Activated CD4-positive, alpha-beta T cell treated with anti-CD3 and anti-CD28 coated beads for 36 hours (primary cell): Measurements from ENCODE around the gene CTIF. TPM values are rescaled to one million over a fixed set of nuclear protein-coding genes. Genes with fewer than 3 reads are reported as not detected.

Source experiments
- ATAC-seq: fragments of 200-7000 bp; cut with Tn5 transposase; one replicate; pipeline ENCODE4 v1.10.0; 2021; ENCODE audit warnings: mild to moderate bottlenecking, moderate library complexity
- CTCF ChIA-PET: fragments of 350-600 bp; sonication (Branson Sonifier 250); formaldehyde crosslinking; loops from one replicate; lab custom pipeline; 2021; ENCODE audit warnings: antibody characterized with exemption; lab: Charles Lee
- POLR2A ChIA-PET: fragments of 350-600 bp; sonication (Branson Sonifier 250); formaldehyde crosslinking; loops from one replicate; lab custom pipeline; 2021; ENCODE audit warnings: antibody characterized with exemption, inconsistent platforms; lab: Charles Lee
- DNase-seq: peaks from one replicate; pipeline ENCODE4 v3.0.0-alpha.2; 2020
- H3K27ac Mint-ChIP-seq: one replicate; pipeline ENCODE4 v1.8.0; 2021; ENCODE audit warnings: mixed read lengths
- H3K27me3 Mint-ChIP-seq: one replicate; pipeline ENCODE4 v1.8.0; 2021; ENCODE audit warnings: mixed read lengths
- H3K36me3 Mint-ChIP-seq: one replicate; pipeline ENCODE4 v1.8.0; 2021; ENCODE audit warnings: low read depth, mixed read lengths
- H3K4me1 Mint-ChIP-seq: one replicate; pipeline ENCODE4 v1.8.0; 2021; ENCODE audit warnings: mixed read lengths
- H3K4me3 Mint-ChIP-seq: one replicate; pipeline ENCODE4 v1.8.0; 2021; ENCODE audit warnings: mild to moderate bottlenecking, moderate library complexity, mixed read lengths
- H3K9me3 Mint-ChIP-seq: one replicate; pipeline ENCODE4 v1.8.0; 2021; ENCODE audit warnings: low read depth, mixed read lengths
- intact Hi-C, 2 experiments: fragments of 100-400 bp; cut with DNase I in 1 of 2; cut with micrococcal nuclease in 1 of 2; formaldehyde crosslinking; loops; one replicate each; pipeline versions ENCODE4 v1.14.2 to v1.15.1; 2022 to 2024; cut with DNase I, micrococcal nuclease
- total RNA-seq, 2 experiments: library from RNA; stranded (reverse); gene quantifications; one replicate each; pipeline ENCODE4 v1.2.3, GENCODE V29; 2021

Gene CTIF
- total RNA-seq, 2 experiments from 2014 or later = 4.5 to 5.3 TPM

DNA sequence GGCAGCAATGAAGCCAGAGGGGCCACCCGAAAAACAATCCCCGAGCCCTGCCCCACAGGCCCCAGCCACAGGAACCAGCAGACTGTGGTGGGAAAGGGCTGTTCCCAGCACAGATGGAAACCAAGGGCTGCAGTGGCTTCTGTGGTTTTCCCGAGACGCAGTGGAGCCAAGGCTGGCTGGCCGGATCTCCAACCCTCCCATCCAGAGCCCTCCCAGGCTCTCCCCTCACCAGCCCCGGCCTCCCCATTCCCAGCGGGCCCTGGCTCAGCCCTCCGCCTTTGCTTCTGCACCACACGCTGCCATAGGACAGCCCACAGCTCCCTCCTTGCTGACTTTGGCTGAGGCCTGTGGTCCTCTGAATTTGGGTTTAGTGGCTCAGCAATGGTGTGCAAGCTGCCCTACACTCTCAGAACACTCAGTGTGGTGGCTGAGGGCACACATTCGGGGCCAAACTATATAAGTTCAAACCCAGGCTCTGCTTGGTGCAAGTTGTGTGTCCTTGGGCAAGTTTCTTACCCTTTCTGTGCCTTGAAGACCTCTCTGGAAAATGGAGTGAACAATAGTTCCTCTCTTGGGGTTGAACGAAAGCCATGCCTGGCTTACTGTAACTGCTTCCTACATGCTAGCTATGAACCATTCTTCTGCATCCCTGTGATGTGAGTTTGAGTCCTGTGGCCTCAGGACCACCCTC lies 211.8 kb downstream of the CTIF start:
- intact Hi-C loops = no loop called here
- H3K27me3 Mint-ChIP-seq = no peaks in the 10 kb centered on the region
- POLR2A ChIA-PET = no interaction called here

DNA sequence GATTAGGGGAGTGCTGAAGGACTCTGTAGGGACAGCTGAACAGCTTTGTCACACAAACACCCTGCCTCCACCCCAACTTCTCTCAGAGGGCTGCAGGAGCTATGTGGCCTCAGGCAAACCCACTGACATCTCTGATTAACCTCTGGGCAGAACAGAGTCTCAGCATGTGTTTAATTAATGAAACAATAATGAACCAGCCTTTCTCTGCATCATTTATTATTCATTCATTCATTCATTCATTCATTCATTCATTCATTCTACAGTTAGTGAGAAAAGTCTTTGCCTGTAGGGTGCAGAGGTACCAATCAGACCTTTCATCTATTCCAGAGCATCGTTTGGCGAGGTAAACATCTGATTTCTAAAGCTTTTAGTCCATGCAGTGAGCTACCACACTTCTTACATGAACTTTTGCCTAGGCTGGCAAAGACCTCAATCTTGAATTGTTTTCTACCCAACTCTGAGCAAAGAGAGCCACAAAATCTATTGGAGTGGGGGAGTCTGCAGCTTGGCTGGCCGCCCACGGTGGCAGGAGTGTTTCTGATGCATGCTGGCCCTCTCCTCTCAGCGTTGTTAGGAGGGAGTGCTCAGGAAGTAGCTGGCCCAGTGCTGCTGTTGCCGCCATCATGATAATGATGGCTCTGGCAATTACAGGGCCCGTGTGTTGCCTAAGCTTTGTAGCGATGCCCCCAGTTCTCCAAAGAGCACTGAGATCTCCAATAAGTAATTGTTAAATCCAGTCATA lies 213.1 kb downstream of the CTIF start:
- intact Hi-C loops = no loop called here
- no peak for DNase-seq
- no peaks in the 10 kb centered on the region for H3K36me3 Mint-ChIP-seq
- H3K27me3 Mint-ChIP-seq = no peaks in the 10 kb centered on the region
- no peak overlapping the region for H3K4me3 Mint-ChIP-seq
- ChIA-PET POLR2A (no interaction called here), CTCF (interaction anchor here (0.7 kb wide), 1 partner anchor 80 kb away, joined by 3 read pairs; no protein-coding TSS in a partner anchor)
- H3K9me3 Mint-ChIP-seq = no peaks in the 10 kb centered on the region
- H3K27ac Mint-ChIP-seq = no peak overlapping the region
- no peaks in the 10 kb centered on the region for H3K4me1 Mint-ChIP-seq
- no peak for ATAC-seq

More for the DNA sequence above, 211.8 kb downstream of the CTIF start:
- H3K9me3 Mint-ChIP-seq = no peaks in the 10 kb centered on the region
- CTCF ChIA-PET = no interaction called here
- H3K27ac Mint-ChIP-seq = no peak overlapping the region
- ATAC-seq (no peak), DNase-seq (no peak)
- H3K4me3 Mint-ChIP-seq = no peak overlapping the region
- H3K4me1 Mint-ChIP-seq = no peaks in the 10 kb centered on the region
- H3K36me3 Mint-ChIP-seq = no peaks in the 10 kb centered on the region

- ATAC-seq (no peak), DNase-seq (no peak)
- H3K4me3 Mint-ChIP-seq = no peak overlapping the region
- intact Hi-C loops = no loop called here
- no peaks in the 10 kb centered on the region for H3K27me3 Mint-ChIP-seq
- CTCF ChIA-PET = interaction anchor here (0.7 kb wide), 1 partner anchor 80 kb away, joined by 3 read pairs; no protein-coding TSS in a partner anchor
- H3K36me3 Mint-ChIP-seq = no peaks in the 10 kb centered on the region
- no peaks in the 10 kb centered on the region for H3K9me3 Mint-ChIP-seq
- POLR2A ChIA-PET = no interaction called here
- H3K27ac Mint-ChIP-seq = no peak overlapping the region
- no peaks in the 10 kb centered on the region for H3K4me1 Mint-ChIP-seq
These were observed 213.6 kb downstream of the CTIF start for GRCh38 chr18:48752478-48752877.

- Mint-ChIP-seq H3K27ac (no peak overlapping the region), H3K36me3 (no peaks in the 10 kb centered on the region), H3K27me3 (no peaks in the 10 kb centered on the region), H3K9me3 (no peaks in the 10 kb centered on the region), H3K4me1 (no peaks in the 10 kb centered on the region), H3K4me3 (no peak overlapping the region)
- DNase-seq (no peak), ATAC-seq (no peak)
- ChIA-PET POLR2A (no interaction called here), CTCF (no interaction called here)
- intact Hi-C loops = no loop called here
These were observed 214.1 kb downstream of the CTIF start for GRCh38 chr18:48752928-48753327.

- no peak overlapping the region for H3K27ac Mint-ChIP-seq
- ChIA-PET CTCF (no interaction called here), POLR2A (no interaction called here)
- H3K4me1 Mint-ChIP-seq = no peaks in the 10 kb centered on the region
- H3K36me3 Mint-ChIP-seq = no peaks in the 10 kb centered on the region
- DNase-seq = no peak
- no peak for ATAC-seq
- intact Hi-C loops = no loop called here
- H3K9me3 Mint-ChIP-seq = no peaks in the 10 kb centered on the region
- no peak overlapping the region for H3K4me3 Mint-ChIP-seq
- no peaks in the 10 kb centered on the region for H3K27me3 Mint-ChIP-seq
These were observed 214.9 kb downstream of the CTIF start for GRCh38 chr18:48753691-48754090.

DNA sequence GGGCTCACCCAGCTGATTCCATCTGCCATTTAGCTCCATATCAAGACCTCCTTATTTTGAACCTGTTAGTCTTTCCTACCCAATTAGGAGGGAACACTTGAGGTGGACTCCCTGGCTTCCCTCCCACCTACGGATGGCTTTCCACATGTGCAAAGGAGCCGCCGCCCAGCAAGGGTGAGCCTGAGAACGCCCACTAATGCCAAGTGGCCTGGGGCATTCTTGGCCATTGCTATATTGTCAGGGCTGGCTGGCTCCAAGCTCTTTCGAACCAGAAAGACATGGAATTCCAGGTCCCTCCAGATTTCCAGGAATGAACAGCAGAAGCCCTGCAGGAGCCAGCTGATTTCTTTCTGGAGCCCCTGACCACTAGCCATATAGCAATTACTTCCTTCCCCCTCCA lies 215.7 kb downstream of the CTIF start:
- H3K27ac Mint-ChIP-seq = no peak overlapping the region
- ATAC-seq (no peak), DNase-seq (no peak)
- no peaks in the 10 kb centered on the region for H3K27me3 Mint-ChIP-seq
- POLR2A ChIA-PET = no interaction called here
- H3K4me3 Mint-ChIP-seq = no peak overlapping the region
- no peaks in the 10 kb centered on the region for H3K4me1 Mint-ChIP-seq
- H3K9me3 Mint-ChIP-seq = no peaks in the 10 kb centered on the region
- H3K36me3 Mint-ChIP-seq = no peaks in the 10 kb centered on the region
- CTCF ChIA-PET = no interaction called here
- intact Hi-C loops = no loop called here

DNA sequence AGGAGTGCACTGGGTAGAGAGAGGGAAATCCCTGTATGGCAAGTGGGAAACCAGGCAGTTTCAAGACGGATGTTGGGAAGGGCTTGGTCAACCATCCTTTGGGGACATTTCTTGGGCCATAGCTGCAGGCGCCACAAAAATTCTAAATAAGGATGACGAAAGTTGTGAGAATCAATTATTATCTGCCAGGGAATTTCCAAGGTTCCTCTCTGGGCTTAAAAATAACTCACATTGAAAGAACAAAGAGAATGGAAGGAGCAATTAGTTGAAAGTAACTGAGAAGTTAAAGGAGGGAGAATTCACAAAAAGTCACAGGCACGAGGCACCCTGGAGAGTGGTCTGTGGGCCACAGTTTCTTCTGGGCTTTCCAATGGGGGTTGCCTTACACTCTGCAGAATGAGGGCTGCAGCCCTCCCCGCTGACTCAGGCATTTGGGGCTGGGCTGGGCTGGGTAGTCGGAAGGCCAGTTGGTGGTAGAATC lies 216.2 kb downstream of the CTIF start:
- intact Hi-C loops = no loop called here
- no peaks in the 10 kb centered on the region for H3K36me3 Mint-ChIP-seq
- ChIA-PET CTCF (interaction anchor here (0.6 kb wide), 1 partner anchor 380 kb away, joined by 3 read pairs; no protein-coding TSS in a partner anchor), POLR2A (no interaction called here)
- H3K4me1 Mint-ChIP-seq = no peaks in the 10 kb centered on the region
- no peak overlapping the region for H3K4me3 Mint-ChIP-seq
- H3K27me3 Mint-ChIP-seq = no peaks in the 10 kb centered on the region
- DNase-seq (no peak), ATAC-seq (no peak)
- H3K27ac Mint-ChIP-seq = no peak overlapping the region
- H3K9me3 Mint-ChIP-seq = no peaks in the 10 kb centered on the region

- H3K4me3 Mint-ChIP-seq = no peak overlapping the region
- POLR2A ChIA-PET = no interaction called here
- H3K27ac Mint-ChIP-seq = no peak overlapping the region
- DNase-seq (no peak), ATAC-seq (no peak)
- H3K36me3 Mint-ChIP-seq = no peaks in the 10 kb centered on the region
- no peaks in the 10 kb centered on the region for H3K27me3 Mint-ChIP-seq
- CTCF ChIA-PET = no interaction called here
- intact Hi-C loops = no loop called here
- no peaks in the 10 kb centered on the region for H3K4me1 Mint-ChIP-seq
- H3K9me3 Mint-ChIP-seq = no peaks in the 10 kb centered on the region
These were observed 217.8 kb downstream of the CTIF start for GRCh38 chr18:48756511-48757226.

DNA sequence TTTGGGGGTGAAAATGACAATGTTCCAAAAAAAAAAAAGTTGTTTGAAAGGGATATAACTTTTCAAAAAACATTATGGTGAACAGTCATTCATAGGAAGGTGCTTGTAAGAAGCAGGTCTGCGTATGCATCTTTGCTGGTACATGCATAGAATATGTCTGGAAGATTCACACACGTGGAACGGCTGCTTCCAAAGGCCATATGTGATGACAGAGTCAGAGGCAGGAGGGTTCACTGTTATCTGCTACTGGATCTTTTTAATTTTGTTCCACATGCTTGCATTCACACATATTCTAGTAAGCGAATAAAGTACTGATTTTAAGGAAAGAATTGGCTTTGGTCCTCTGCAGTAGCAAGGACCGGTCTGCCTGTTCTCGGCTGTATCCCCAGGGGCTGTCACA lies 218.5 kb downstream of the CTIF start:
- no peak overlapping the region for H3K27ac Mint-ChIP-seq
- POLR2A ChIA-PET = no interaction called here
- no peaks in the 10 kb centered on the region for H3K27me3 Mint-ChIP-seq
- intact Hi-C loops = no loop called here
- no peak overlapping the region for H3K4me3 Mint-ChIP-seq
- DNase-seq (no peak), ATAC-seq (no peak)
- no peaks in the 10 kb centered on the region for H3K36me3 Mint-ChIP-seq
- no peaks in the 10 kb centered on the region for H3K4me1 Mint-ChIP-seq
- CTCF ChIA-PET = no interaction called here
- no peaks in the 10 kb centered on the region for H3K9me3 Mint-ChIP-seq

DNA sequence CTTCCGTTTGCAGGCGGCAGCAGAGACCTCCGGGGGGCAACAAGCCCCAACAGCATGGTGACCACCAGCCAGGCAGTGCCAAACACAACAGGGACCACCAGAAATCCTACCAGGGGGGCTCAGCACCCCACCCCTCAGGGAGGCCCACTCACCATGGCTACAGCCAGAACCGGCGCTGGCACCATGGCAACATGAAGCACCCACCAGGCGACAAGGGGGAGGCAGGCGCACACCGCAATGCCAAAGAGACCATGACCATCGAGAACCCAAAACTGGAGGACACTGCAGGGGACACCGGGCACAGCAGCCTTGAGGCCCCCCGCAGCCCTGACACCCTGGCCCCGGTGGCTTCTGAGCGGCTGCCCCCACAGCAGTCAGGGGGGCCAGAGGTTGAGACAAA lies 219.1 kb downstream of the CTIF start:
- no peaks in the 10 kb centered on the region for H3K4me1 Mint-ChIP-seq
- intact Hi-C loops = no loop called here
- POLR2A ChIA-PET = no interaction called here
- no peak overlapping the region for H3K4me3 Mint-ChIP-seq
- CTCF ChIA-PET = no interaction called here
- ATAC-seq (no peak), DNase-seq (no peak)
- no peaks in the 10 kb centered on the region for H3K36me3 Mint-ChIP-seq
- H3K9me3 Mint-ChIP-seq = no peaks in the 10 kb centered on the region
- H3K27me3 Mint-ChIP-seq = no peaks in the 10 kb centered on the region
- no peak overlapping the region for H3K27ac Mint-ChIP-seq

GRCh38 chr18:48761582-48761981 lies 222.8 kb downstream of the CTIF start:
- no peaks in the 10 kb centered on the region for H3K9me3 Mint-ChIP-seq
- H3K27me3 Mint-ChIP-seq = no peaks in the 10 kb centered on the region
- no peak overlapping the region for H3K4me3 Mint-ChIP-seq
- ATAC-seq = no peak
- H3K27ac Mint-ChIP-seq = no peak overlapping the region
- H3K4me1 Mint-ChIP-seq = no peaks in the 10 kb centered on the region
- CTCF ChIA-PET = no interaction called here
- DNase-seq = no peak
- no peaks in the 10 kb centered on the region for H3K36me3 Mint-ChIP-seq
- intact Hi-C loops = no loop called here
- POLR2A ChIA-PET = no interaction called here
